ENCODE results near the gene SMO.

The SMO gene

GRCh38 chr7:129188372-129188891 is at the start of gene SMO:
Gene SMO (plus strand): TSS chr7:129188633. CDS start chr7:129189152, 519 bp downstream.
- DNase-seq: no peak

- DNase-seq: no peak
These were observed 44.7 kb upstream of the SMO start for GRCh38 chr7:129143724-129144094.

- peak; percentile 24 for DNase-seq
These were observed 44.2 kb upstream of the SMO start, which contains the start of gene TSPAN33 for GRCh38 chr7:129144095-129144833. Gene TSPAN33 (plus strand): TSS chr7:129144707. CDS start chr7:129144981, 274 bp downstream.

- no peak for DNase-seq
These were observed 43.4 kb upstream of the SMO start for GRCh38 chr7:129144834-129145668.

GRCh38 chr7:129146237-129146979 is 42.0 kb upstream of the SMO start:
- no peak for DNase-seq

- DNase-seq: no peak
These were observed 40.7 kb upstream of the SMO start for GRCh38 chr7:129147731-129148130.

GRCh38 chr7:129149511-129149910 is 38.9 kb upstream of the SMO start:
- no peak for DNase-seq

GRCh38 chr7:129150199-129150996 is 38.0 kb upstream of the SMO start:
- DNase-seq: no peak

GRCh38 chr7:129157651-129158050 is 30.8 kb upstream of the SMO start:
- no peak for DNase-seq

- no peak for DNase-seq
These were observed 28.9 kb upstream of the SMO start for GRCh38 chr7:129159539-129159938.

GRCh38 chr7:129160161-129160905 is 28.1 kb upstream of the SMO start:
- peak; percentile 3 for DNase-seq

- DNase-seq: no peak
These were observed 26.8 kb upstream of the SMO start for GRCh38 chr7:129161524-129162225.

- no peak for DNase-seq
These were observed 25.7 kb upstream of the SMO start for GRCh38 chr7:129162732-129163131.

- peak; percentile 9 for DNase-seq
These were observed 24.4 kb upstream of the SMO start for GRCh38 chr7:129163875-129164544.

- DNase-seq: no peak
These were observed 21.7 kb upstream of the SMO start for GRCh38 chr7:129166745-129167144.

GRCh38 chr7:129167817-129168216 is 20.6 kb upstream of the SMO start:
- DNase-seq: no peak

- DNase-seq: peak; percentile 6
These were observed 20.0 kb upstream of the SMO start for GRCh38 chr7:129168231-129169021.

- DNase-seq: peak; percentile 9
These were observed 19.2 kb upstream of the SMO start for GRCh38 chr7:129169171-129169671.

All from NCI-H2029 (cell line).